Activated CD4-positive, alpha-beta T cell treated with anti-CD3 and anti-CD28 coated beads, Interleukin-2, amount 50 U/mL, for 1 hour (primary cell): ENCODE measurements around the gene IZUMO1.
"Not testable (repeated sequence)": the region's sequence is repeated elsewhere in the genome, so short reads cannot be mapped to it uniquely, and the experiment has no call there.

Experiments
- DNase-seq: peaks from one replicate; pipeline ENCODE4 v3.0.0-alpha.2; 2020

IZUMO1 gene

DNA sequence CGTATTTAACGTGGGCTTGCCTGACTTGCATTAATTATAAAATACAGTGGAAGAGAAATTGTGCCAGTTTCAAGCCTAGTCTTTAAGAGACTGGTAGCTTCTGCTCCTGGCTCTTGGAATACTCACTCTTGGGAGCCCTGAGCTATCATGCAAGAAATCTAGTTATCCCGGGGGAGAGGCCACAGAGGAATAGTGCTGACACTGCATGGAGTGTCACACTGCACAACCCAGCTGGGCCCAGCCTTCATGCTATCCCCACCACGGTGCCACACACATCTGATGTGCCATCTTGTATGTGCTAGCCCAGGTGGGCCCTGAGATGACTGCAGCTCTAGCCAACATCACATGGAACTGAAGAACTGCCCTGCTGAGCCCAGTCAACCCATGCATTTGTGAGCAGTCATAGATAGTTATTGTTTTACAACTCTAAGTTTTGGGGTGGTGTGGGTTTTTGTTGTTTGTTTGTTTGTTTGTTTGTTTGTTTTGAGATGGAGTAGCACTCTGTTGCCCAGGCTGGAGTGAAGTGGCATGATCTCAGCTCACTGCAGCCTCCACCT is 35.5 kb downstream of the IZUMO1 start:
- DNase-seq: no peak

GRCh38 chr19:48708471-48708870 is 38.2 kb downstream of the IZUMO1 start:
- no peak for DNase-seq

DNA sequence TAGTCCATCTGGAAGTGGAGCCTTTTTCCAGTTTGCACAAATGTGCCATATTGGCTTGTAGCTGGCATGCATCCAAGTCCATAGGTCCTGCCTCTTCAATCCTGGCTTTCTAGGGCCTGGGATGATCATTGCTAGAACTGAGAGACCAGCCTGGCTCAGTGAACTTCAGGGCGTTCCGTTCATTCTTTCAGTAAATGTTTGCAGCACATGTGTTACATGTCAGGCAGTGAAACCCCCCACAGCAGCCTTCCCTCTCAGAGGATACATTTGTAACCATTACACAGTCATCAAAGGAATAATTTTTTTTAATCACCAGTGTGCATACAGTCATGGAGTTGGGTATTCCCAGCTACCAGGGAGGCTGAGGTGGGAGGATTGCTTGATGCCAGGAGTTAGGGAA is 41.3 kb downstream of the IZUMO1 start:
- no peak for DNase-seq

DNA sequence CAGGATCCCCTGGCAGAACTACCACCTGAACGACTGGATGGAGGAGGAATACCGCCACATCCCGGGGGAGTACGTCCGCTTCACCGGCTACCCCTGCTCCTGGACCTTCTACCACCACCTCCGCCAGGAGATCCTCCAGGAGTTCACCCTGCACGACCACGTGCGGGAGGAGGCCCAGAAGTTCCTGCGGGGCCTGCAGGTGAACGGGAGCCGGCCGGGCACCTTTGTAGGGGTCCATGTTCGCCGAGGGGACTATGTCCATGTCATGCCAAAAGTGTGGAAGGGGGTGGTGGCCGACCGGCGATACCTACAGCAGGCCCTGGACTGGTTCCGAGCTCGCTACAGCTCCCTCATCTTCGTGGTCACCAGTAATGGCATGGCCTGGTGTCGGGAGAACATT is 43.4 kb downstream of the IZUMO1 start:
- no peak for DNase-seq

DNA sequence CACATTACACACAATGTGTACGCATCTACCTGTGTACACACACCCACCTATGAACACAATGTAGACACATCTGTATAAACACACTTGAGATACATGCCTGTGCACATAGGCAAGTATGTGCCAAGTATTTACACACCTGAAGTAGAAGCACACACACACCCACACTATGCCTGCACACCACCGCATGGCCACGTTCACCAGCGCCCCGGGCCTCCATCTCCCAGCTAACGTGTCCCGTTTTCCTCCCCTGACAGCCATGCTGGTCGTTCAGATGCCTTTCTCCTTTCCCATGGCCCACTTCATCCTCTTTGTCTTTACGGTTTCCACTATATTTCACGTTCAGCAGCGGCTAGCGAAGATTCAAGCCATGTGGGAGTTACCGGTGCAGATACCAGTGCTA is 44.0 kb downstream of the IZUMO1 start:
- DNase-seq: no peak

DNA sequence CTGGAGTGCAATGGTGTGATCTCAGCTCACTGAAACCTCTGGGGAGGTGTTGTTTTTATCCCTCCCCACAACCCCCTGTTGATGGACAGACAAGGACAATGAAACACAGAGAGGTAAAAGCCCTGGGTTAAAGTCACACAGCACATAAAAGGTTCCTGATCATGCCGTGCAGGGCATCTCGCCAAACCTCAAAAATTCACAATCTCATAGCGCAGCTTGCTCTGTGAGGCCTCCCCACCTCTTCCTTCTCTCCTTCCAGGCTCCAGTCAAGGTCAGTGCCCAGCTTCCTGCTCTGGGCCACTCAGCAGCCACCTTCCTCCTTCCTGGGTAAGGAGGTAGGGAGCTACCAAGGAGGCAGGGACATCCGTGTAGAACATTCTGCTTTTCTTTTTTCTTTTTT is 48.7 kb downstream of the IZUMO1 start:
- DNase-seq: no peak

DNA sequence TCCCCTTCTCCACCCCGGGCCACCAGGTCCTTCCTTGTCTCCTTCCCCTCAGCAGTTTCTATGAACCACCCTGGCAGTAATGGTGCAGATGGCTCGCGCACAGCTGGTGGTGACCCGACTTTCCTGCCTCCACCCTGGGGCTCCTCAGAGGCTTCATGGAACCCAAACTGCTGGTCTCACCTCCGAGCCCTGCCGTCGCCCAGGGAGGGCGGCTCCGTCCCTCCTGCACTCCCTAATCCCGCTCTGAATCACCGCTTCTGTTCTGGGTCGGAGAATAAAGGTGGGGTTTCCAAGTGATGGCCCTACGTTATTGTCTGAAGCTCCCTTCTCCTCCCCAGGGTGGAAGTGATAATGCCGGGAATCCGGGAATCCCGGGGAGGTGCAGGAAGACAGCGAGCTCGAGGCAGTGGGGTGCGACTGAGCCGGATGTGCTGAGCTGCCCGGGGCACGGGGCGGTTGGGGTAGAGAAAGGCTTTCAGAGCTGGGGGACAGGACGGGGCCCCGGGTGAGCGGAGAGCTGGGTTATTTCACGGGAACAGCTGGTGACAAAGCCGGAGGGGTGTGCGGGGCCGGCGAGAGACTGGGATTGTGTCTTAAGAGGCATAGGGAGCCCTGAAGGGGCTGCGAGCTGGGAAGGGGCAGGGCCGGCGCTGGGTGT is 50.2 kb downstream of the IZUMO1 start:
- DNase-seq: no peak

- DNase-seq: no peak
Observed at GRCh38 chr19:48695743-48696352, 50.9 kb downstream of the IZUMO1 start, which contains the start of gene FUT2. Gene FUT2 (plus strand): TSS chr19:48695971. CDS start chr19:48702957, 6,986 bp downstream.

GRCh38 chr19:48693629-48694028 is 53.1 kb downstream of the IZUMO1 start:
- not testable (repeated sequence) for DNase-seq
